Activated naive CD4-positive, alpha-beta T cell (primary cell): ENCODE results near the gene ZMAT3.
A peak's percentile ranks its signal among the peaks of the same experiment; 100 is the strongest.
"Not testable (repeated sequence)": the region's sequence is repeated elsewhere in the genome, so short reads cannot be mapped to it uniquely, and the experiment has no call there.

Experiments
- DNase-seq, 4 experiments: peaks; one replicate each; lab custom pipeline; 2025; lab: John Stamatoyannopoulos, UW

ZMAT3 gene

DNA sequence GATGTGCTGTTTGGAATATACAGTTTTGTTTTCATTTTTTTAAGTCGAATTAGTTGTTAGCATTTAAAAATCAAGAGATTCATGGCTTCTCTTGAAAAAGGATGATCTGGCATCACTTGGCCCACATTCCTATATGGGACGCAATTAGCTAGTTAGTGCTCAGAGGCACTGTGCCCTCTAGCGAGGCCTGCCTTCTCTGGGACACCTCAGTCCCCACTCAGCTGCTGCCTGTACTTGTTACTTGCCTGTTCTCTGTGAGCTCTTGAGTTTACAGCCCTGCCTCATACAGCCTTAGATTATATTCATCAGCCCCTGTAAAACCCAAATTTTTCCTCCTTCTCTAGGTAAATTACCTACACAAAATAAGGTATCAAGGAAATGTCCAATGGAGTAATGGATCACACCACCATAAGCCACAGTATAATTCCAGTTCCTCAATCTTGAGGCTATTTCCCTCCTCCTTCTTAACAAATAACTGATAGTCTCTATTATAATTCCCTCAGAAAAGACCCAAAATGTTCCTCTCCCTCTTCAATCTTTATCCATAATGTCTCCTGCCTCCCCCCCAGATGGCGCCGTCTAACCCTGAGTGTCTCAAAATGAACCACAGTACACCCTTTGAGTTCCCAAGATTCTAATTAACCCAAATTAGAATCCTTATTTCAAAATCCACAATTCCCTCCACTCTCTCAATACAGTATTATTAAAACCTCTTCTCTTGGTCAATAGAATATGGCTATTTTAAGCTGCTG, 2.7 kb downstream of the ZMAT3 start:
- peak in 1 of 4 experiments; percentile 6 for DNase-seq

DNA sequence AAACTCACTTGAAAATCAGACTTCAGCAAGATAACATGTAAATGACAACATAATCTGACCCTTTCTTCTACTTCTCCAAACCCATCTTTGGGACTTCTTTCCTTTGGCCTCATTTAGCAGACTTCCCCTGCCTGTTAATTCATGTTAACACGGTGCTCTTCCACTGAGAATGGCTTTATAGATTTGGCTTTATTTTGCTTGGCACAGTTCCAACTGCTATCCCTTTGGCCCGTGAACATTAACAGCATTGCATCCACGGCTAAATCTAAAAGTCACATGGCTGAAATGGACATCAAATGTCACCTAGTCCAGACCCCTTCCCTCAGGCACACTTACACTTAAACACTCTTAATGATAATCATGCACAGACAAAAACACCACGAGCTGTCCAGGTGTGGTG, 3.8 kb downstream of the ZMAT3 start:
- no peak for DNase-seq

DNA sequence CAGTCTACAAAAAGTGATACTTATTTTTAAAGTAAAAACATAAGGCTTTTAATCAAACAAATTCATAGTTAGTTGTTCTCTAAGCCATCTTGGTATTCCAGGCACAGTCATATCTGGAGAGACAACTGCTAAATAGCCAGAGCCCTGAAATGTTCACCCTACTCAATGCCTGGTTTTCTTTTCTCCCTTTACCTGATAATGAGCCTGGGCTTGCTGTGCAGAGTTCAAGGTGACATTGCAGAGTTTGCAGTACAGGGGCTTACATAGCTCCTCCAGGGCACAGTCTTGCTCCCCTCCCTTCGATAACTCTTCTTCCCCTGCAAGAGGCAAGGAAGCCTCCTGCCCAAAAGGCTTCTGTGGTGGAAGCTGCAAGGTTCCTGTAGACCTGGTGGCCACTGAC, 4.3 kb downstream of the ZMAT3 start:
- DNase-seq: no peak

DNA sequence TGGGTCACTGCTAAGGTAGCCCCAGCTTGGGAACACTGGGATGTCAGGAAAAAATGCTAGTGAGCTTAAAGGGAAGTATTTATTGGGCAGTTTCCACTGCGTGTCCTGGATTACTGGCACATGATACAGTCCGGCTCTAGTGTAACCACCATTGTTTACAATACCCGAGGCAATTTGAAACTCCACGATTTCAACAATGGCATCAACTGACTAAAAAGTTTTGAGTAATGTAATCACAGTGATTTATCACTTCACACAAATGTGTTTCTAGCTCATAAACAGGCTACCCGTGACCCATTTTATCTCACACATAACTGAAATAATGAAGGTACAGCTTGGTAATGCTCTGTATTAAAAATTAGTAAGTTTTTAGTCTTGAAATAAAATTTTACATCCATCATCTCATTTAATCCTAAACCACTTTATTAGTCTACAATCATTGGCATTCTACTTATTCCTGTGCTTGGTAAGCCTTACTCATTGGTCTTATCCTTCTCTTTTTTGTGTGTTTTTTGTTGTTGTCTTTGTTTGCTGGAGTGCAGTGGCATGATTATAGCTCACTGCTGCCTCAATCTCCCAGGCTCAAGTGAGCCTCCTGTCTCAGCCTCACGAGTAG, 7.6 kb downstream of the ZMAT3 start:
- DNase-seq: no peak

DNA sequence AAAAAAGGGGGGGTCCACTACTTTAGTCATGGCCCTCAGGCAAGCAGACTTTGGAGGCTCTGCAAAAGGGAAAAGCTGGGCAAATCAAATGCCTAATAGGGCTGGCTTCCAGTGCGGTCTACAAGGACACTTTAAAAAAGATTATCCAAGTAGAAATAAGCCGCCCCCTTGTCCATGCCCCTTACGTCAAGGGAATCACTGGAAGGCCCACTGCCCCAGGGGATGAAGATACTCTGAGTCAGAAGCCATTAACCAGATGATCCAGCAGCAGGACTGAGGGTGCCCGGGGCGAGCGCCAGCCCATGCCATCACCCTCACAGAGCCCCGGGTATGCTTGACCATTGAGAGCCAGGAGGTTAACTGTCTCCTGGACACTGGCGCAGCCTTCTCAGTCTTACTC, 15.3 kb downstream of the ZMAT3 start:
- no peak for DNase-seq

DNA sequence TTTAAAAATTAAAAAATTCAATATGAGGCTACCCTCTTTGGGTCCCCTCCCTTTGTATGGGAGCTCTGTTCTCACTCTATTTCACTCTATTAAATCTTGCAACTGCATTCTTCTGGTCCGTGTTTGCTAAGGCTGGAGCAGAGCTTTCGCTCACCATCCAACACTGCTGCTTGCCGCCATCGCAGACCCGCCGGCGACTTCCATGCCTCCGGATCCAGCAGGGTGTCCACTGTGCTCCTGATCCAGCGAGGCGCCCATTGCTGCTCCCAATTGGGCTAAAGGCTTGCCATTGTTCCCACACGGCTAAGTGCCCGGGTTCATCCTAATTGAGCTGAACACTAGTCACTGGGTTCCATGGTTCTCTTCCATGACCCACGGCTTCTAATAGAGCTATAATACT, 17.0 kb downstream of the ZMAT3 start:
- not testable (repeated sequence) for DNase-seq

DNA sequence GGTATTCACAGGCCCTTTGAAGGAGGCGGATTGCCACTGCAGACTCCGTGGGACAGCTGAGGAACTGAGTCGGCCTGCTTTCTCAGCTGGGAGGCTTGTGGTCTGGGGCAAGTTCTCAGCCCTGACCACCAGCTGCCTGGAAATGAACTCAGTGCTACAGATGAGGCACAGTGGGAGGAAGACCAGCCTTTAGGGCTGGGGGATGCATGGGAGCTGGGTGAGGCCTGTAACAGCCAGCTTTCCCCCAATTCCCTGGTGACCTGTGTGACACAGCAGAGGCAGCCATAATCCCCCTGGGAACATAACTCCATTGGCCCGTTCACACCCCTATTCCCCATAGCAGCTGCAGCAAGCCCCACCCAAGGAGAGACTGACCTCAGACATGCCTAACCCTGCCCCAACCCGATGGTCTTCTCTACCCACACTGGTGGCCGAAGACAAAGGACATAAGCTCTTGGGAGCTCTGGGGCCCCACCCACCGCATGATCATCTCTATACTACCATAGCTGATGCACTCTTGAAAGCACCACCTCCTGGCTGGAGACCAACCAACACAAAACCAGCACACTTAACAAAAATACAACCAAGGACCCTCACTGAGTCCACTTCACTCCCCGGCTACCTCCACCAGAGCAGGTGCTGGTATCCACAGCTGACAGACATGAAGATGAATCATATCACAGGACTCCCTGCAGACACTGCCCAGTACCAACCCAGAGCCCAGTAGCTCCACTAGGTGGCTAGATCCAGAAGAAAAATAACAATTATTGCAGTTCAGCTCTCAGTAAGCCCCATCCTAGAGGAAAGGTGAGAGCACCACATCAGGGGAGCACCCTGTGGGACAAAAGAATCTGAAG, 24.9 kb downstream of the ZMAT3 start:
- no peak for DNase-seq

DNA sequence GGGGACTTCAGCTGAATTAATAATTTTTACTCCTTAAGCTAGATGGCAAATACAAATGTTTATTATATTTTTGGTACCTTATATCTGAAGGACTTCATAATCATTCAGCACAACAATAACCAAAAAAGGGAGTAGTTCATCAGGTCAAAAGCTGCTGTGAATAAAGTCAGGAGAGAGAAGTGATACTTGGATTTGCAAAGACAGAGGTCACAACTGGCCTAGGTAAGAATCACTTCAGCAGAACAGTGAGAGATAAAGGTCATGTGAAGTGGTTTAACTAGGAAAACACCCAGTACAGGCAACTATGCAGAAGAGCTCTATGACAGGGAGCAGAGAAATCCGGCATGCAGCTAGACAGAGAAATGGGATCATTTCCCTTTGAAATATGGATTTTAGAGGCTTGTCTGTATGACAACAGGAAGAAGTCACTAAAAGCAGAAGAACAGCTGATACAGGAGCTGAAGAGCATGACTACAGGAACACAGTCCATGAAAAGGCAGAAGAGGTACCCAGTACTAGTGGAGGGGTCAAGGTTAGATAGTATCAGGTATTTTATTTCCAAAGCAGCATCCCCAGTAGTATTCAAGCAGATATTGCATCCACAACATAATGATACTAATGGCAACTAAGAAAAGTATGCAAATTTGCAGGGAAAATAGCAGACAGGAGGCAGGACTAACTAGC, 25.7 kb downstream of the ZMAT3 start:
- no peak for DNase-seq

DNA sequence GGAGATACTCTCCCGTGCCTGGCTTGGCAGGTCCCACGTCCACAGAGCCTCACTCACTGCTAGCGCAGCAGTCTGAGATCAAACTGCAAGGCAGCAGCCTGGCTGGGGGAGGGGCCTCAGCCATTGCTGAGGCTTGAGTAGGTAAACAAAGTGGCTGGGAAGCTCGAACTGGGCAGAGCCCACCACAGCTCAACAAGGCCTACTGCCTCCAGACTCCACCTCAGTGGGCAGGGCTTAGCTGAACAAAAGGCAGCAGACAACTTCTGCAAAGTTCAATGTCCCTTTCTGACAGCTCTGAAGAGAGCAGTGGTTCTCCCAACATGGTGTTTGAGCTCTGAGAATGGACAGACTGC, 32.7 kb downstream of the ZMAT3 start:
- DNase-seq: peak in 1 of 4 experiments; percentile 8

DNA sequence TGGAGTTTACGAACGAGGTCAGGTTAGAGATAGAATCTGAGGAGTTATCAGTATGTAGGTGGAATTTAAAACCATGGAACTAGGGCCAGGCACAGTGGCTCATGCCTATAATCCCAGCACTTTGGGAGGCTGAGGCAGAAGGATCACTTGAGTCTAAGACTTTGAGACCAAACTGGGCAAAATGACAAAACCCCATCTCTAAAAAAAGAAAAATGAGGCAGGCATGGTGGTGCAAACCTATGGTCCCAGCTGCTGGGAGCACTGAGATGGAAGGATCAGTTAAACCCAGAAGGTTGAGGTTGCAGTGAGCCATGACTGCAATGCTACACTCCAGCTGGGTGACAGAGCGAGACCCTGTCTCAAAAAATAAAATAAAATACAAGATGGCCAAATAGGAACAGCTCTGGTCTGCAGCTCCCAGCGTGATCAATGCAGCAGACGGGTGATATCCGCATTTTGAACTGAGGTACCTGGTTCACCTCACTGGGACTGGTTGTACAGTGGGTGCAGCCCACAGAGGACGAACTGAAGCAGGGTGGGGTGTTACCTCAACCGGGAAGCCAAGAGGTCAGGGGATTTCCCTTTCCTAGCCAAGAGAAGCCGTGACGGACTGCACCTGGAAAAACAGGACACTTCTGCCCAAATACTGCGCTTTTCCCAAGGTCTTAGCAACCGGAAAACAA, 33.3 kb downstream of the ZMAT3 start:
- no peak for DNase-seq

DNA sequence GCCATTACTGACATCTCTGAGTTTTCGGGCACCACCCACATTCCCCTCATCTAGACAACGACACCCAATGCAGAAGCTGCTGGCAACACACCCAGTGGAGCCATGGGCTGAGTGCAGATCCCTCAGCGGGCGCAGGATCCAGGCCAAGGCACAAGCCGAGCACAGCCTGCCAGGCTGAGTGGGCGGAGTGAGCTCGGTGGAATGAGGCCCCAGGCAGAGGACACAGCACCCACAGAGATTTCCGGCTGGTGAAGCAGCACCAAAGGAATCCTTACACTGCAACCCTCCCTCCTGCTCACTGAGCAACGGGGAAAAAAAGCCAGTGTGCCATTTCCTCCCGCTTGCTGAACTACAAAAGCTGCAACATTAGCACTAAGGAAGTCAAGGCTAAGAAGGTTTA, 34.3 kb downstream of the ZMAT3 start:
- DNase-seq: peak in 2 of 4 experiments; percentile 22 to 51

DNA sequence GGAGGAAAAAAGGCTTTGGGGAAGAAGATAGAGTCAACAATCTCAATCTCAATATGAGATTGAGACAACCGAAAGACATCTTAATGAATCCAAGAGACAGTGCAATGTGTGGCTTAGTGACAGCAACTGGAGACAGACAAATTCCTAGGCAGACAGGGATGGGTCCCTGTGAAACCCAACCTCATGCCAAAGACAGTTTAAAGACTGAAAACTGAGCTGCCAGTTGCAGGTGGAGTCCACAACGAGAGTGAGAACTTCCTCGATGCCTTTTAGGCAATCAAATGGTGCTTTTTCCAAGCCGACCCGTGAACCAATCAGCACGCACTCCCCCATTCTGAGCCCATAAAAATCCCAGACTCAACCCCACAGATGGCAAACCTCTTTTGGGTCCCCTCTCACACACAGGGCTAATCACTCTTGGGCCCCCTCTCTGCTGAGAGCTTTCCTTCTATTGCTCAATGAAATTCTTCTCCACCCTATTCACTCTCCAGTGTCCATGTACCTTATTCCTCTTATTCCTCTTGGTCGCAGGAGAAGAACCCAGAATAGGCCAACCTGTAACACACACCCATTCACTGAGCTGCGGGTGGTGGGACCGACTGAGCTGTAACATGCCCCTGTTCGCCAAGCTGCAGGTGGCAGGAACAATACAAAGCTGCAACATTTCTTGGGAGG, 34.8 kb downstream of the ZMAT3 start:
- no peak for DNase-seq

DNA sequence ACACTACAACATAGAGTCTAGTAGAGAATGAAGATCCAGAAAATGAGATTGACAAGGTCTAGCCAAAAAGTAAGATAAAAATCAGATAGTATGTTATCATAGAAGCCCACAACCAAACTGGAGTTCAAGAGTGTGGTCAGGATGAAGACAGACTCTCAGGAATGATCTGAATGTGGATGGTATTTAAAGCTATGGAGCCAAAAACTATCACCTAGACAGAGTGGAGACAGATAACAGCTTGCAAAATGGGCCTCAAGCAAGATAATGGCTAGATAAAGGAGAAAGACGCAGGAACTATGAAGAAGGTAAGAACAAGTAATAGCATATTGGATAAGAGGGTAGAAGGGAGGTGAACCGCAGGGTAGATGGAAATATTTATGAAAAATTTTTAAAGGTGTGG, 35.4 kb downstream of the ZMAT3 start:
- no peak for DNase-seq

DNA sequence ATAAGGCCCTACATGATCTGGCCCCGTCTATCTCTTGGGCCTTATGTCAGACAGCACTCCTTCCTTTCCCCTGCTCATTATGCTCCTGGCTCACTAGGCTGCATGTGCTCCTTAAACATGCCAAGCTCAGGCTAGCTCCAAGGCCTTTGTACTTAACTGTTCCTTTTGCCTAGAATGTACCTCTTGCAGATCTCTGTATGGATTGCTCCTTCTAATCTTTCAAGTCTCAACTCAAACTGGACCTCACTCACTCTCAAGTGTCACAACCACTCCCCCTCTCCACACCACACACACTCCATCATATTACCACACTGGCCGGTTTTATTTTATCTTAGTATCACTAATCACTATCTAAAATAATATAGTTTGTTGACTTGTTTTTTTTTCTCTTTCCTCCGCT, 36.4 kb downstream of the ZMAT3 start:
- no peak for DNase-seq

DNA sequence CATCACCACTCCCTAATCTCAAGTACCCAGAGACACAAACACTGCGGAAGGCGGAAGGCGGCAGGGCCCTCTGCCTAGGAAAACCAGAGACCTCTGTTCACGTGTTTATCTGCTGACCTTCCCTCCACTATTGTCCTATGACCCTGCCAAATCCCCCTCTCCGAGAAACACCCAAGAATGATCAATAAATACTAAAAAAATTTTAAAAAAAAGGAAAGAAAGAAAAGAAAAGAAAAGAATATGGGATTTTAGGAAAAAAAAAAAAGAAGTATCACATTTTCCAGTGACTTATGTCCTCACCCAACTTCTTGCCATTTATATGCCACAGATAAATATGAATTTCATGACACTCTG, 38.3 kb downstream of the ZMAT3 start:
- not testable (repeated sequence) for DNase-seq

DNA sequence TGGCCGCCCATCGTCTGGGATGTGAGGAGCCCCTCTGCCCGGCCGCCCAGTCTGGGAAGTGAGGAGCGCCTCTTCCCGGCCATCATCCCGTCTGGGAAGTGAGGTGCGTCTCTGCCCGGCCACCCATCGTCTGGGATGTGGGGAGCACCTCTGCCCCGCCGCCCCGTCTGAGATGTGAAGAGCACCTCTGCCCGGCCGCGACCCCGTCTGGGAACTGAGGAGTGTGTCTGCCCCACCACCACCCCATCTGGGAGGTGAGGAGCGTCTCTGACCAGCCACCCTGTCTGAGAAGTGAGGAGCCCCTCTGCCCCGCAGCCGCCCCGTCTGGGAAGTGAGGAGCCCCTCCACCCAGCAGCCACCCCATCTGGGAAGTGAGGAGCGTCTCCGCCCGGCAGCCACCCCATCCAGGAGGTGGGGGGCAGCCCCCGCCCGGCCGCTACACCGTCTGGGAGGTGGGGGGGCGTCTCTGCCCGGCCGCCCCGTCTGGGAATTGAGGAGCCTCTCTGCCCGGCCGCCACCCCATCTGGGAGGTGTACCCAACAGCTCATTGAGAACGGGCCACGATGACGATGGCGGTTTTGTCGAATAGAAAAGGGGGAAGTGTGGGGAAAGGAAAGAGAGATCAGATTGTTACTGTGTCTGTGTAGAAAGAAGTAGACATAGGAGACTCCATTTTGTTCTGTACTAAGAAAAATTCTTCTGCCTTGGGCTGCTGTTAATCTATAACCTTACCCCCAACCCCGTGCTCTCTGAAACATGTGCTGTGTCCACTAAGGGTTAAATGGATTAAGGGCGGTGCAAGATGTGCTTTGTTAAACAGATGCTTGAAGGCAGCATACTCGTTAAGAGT, 38.9 kb downstream of the ZMAT3 start:
- DNase-seq: not testable (repeated sequence)

DNA sequence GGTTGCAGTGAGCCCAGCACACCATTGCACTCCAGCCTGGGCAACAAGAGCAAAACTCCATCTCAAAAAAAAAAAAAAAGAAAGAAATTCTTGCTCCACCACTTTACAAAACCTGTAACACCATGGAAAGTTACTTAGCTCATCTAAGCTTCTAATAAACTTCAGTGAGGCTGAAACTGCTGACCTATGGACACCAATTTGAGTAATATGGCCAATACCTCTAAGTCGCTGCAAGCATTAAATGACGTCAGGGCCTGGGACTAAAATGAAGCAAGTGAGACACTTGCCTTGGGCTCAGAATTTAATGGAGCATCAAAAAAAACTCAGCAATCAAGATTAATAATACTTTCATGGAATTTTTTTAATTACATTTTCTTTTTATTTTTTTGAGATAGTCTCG, 42.5 kb downstream of the ZMAT3 start:
- no peak for DNase-seq

DNA sequence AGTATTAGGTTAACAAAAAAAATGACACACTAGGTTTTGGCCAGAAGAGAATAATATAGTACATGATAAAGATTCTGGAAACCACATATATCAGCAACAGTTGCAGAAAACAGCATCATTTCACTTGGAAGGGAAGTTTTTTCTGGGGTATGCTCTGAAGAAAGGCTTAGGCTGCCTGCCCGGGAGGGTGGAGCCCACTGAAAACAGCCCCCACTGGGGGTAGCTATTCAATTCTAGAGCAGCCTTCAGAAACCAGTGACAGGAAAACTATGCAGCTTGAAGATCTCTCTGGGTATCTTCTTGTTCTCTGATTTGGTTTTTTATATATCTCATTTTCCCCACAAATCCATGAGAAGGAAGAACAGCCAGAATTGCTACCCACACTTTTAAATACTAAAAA, 43.2 kb downstream of the ZMAT3 start:
- DNase-seq: no peak

DNA sequence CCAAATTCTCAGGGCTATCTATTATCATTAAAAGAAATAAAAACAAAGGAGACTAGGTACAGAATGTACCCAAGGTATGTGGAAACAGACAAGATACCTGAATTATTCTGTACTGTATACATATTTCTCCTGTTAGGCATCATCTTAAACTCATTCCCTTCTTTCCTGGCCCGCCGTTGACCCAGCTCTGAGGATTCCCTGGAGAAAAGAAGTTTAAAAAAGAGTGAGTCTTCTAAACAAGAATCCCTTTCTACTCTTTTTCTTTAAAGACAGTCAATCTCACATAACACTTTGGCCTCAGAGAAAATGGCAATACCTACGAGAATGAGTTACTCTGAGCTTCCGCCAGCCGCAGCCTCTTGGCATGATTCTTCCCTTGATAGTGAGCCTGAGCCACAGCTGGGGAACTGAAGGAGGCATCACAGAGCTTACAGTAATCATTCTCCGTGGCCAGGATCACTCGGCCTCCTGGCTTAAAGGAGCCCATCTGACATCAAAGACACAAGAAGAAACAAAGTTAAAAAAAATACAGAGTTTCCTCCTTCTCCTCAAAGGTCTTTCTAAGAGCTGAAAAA, 44.2 kb downstream of the ZMAT3 start:
- DNase-seq: peak in 2 of 4 experiments; percentile 4 to 10

DNA sequence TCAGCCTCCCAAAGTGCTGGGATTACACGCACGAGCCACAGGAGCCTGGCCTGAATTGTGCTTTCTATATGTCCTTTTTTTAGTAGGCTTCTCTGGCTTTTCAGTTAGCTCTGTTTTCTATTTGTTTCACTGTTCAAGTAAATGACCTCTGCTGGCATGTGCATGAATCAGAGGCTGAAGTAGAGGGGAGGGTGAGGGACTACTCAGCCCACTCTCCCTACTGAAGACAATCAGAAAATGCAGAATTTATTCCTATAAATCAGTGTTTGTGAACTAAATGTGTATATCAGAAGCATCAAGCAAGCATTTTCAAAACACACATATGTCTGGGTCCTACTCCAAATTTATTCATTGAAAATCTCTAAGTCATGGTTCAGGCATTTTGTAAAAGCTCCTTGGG, 45.0 kb downstream of the ZMAT3 start:
- DNase-seq: no peak
